Panc1 (cell line): ENCODE measurements around the gene PFKL. TPM values are rescaled to one million over a fixed set of nuclear protein-coding genes. Genes with fewer than 3 reads are reported as not detected.

Experiments
- ATAC-seq: fragments of 200-7000 bp; cut with Tn5 transposase; 2 replicates; pipeline ENCODE4 v1.9.1; 2020; ENCODE audit warnings: mild to moderate bottlenecking, moderate library complexity
- BruUV-seq: library from RNA; stranded (reverse); fragments of 400-500 nt; replicated peaks from 2 replicates; lab custom pipeline; 2021; lab: Mats Ljungman, UMichigan
- CTCF ChIA-PET: fragments of 300-600 bp; sonication (Branson Sonifier 250); formaldehyde crosslinking; loops from one replicate; lab custom pipeline; 2022; ENCODE audit warnings: antibody characterized with exemption; lab: Charles Lee
- POLR2A ChIA-PET: fragments of 300-600 bp; sonication (Branson Sonifier 250); formaldehyde crosslinking; loops from one replicate; lab custom pipeline; 2022; ENCODE audit warnings: antibody characterized with exemption; lab: Charles Lee
- DNase-seq: peaks from one replicate; pipeline ENCODE4 v3.0.0-alpha.2; 2010; ENCODE audit warnings: low read depth, low spot score
- H3K27ac ChIP-seq: 2 replicates; pipeline ENCODE4 v1.5.1; 2011; ENCODE audit warnings: mild to moderate bottlenecking, low read length, inconsistent platforms
- H3K27me3 ChIP-seq: fragments of 200-500 bp; sonication (Bioruptor generic); 2 replicates; pipeline ENCODE4 v1.6.0; 2014; ENCODE audit warnings: low read length, inconsistent platforms; ENCODE audit not compliant: control insufficient read depth, insufficient read depth
- H3K36me3 ChIP-seq: fragments of 200-500 bp; sonication (Bioruptor generic); 2 replicates; pipeline ENCODE4 v1.5.1; 2014; ENCODE audit warnings: inconsistent platforms, mild to moderate bottlenecking, low read length, moderate library complexity; ENCODE audit not compliant: control insufficient read depth, insufficient read depth
- H3K4me1 ChIP-seq: 2 replicates; pipeline ENCODE4 v1.5.1; 2011; ENCODE audit warnings: inconsistent platforms, mild to moderate bottlenecking, low read length, moderate library complexity; ENCODE audit not compliant: control insufficient read depth, insufficient read depth
- H3K4me3 ChIP-seq, 2 experiments: 2 replicates each; pipeline ENCODE4 v1.5.1; 2011 to 2012; ENCODE audit warnings: low read depth in 2 of 2, low read length in 2 of 2, mild to moderate bottlenecking in 2 of 2, inconsistent platforms in 1 of 2, moderate library complexity in 1 of 2
- H3K9me3 ChIP-seq: fragments of 200-500 bp; sonication (Bioruptor generic); 2 replicates; pipeline ENCODE4 v1.5.1; 2014; ENCODE audit warnings: low read depth, mild to moderate bottlenecking, inconsistent platforms, low read length, moderate library complexity; ENCODE audit not compliant: control insufficient read depth, insufficient read depth
- POLR2AphosphoS5 ChIP-seq: IDR thresholded peaks from 2 replicates; pipeline ENCODE4 v1.6.1; 2012; ENCODE audit warnings: mild to moderate bottlenecking, low read depth, low read length, moderate library complexity
- SIN3A ChIP-seq: IDR thresholded peaks from 2 replicates; pipeline ENCODE4 v1.6.1; 2012; ENCODE audit warnings: low read depth, mild to moderate bottlenecking, low read length, moderate library complexity, borderline replicate concordance; ENCODE audit not compliant: insufficient read depth
- TCF7L2 ChIP-seq: IDR thresholded peaks from 2 replicates; pipeline ENCODE4 v1.6.1; 2011; ENCODE audit warnings: mild to moderate bottlenecking, low read depth, low read length, inconsistent platforms
- in situ Hi-C: cut with HindIII; loops from 2 replicates; pipeline ENCODE4 v1.10.0; 2016; ENCODE audit warnings: low sequenced_read_pairs, low pct_unique_long_range_greater_than_20kb
- intact Hi-C: fragments of 100-400 bp; cut with micrococcal nuclease; formaldehyde crosslinking; loops from one replicate; pipeline ENCODE4 v1.10.0; 2022; ENCODE audit not compliant: unreplicated experiment
- total RNA-seq: library from RNA; stranded (reverse); gene quantifications from one replicate; pipeline ENCODE4 v1.2.1, GENCODE V29; 2021; ENCODE audit not compliant: unreplicated experiment
- TF ChIP-seq, protein P1 (sequence below), 2 experiments: IDR thresholded peaks; 2 replicates each; pipeline ENCODE4 v1.6.1; 2011 to 2012; ENCODE audit warnings: low read depth in 2 of 2, control low read depth in 1 of 2, low read length in 1 of 2, mild to moderate bottlenecking in 1 of 2, moderate library complexity in 1 of 2; ENCODE audit not compliant: insufficient read depth in 1 of 2
- TF ChIP-seq, protein P2 (sequence below): fragments of 450-650 bp; IDR thresholded peaks from 2 replicates; pipeline ENCODE4 v1.5.1; 2017; ENCODE audit warnings: mild to moderate bottlenecking

PFKL gene
- total RNA-seq, 1 experiment from 2014 or later, result 70.1 TPM

GRCh38 chr21:44259082-44259705 is 40.7 kb upstream of the PFKL start:
- POLR2A ChIA-PET, result no interaction called here

GRCh38 chr21:44260066-44260465 is 39.8 kb upstream of the PFKL start:
- ChIA-PET POLR2A (no interaction called here), CTCF (no interaction called here)
- ATAC-seq, result no peak
- Histone ChIP-seq H3K4me3 (no peak overlapping the region), H3K27me3 (no peaks in the 10 kb centered on the region), H3K9me3 (no peaks in the 10 kb centered on the region), H3K36me3 (no peaks in the 10 kb centered on the region), H3K4me1 (no peaks in the 10 kb centered on the region), H3K27ac (no peak overlapping the region)
- no peak for DNase-seq
- intact Hi-C loops, result no loop called here
- TF ChIP-seq, protein P1, sequence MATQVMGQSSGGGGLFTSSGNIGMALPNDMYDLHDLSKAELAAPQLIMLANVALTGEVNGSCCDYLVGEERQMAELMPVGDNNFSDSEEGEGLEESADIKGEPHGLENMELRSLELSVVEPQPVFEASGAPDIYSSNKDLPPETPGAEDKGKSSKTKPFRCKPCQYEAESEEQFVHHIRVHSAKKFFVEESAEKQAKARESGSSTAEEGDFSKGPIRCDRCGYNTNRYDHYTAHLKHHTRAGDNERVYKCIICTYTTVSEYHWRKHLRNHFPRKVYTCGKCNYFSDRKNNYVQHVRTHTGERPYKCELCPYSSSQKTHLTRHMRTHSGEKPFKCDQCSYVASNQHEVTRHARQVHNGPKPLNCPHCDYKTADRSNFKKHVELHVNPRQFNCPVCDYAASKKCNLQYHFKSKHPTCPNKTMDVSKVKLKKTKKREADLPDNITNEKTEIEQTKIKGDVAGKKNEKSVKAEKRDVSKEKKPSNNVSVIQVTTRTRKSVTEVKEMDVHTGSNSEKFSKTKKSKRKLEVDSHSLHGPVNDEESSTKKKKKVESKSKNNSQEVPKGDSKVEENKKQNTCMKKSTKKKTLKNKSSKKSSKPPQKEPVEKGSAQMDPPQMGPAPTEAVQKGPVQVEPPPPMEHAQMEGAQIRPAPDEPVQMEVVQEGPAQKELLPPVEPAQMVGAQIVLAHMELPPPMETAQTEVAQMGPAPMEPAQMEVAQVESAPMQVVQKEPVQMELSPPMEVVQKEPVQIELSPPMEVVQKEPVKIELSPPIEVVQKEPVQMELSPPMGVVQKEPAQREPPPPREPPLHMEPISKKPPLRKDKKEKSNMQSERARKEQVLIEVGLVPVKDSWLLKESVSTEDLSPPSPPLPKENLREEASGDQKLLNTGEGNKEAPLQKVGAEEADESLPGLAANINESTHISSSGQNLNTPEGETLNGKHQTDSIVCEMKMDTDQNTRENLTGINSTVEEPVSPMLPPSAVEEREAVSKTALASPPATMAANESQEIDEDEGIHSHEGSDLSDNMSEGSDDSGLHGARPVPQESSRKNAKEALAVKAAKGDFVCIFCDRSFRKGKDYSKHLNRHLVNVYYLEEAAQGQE (IDR thresholded peaks at IDR 0.05; ENCODE audit: insufficient read depth in 1 of 2, low read depth in 2 of 2, low read length in 1 of 2), result no peak
- TF ChIP-seq TCF7L2, result no peak
- TF ChIP-seq, protein P2, sequence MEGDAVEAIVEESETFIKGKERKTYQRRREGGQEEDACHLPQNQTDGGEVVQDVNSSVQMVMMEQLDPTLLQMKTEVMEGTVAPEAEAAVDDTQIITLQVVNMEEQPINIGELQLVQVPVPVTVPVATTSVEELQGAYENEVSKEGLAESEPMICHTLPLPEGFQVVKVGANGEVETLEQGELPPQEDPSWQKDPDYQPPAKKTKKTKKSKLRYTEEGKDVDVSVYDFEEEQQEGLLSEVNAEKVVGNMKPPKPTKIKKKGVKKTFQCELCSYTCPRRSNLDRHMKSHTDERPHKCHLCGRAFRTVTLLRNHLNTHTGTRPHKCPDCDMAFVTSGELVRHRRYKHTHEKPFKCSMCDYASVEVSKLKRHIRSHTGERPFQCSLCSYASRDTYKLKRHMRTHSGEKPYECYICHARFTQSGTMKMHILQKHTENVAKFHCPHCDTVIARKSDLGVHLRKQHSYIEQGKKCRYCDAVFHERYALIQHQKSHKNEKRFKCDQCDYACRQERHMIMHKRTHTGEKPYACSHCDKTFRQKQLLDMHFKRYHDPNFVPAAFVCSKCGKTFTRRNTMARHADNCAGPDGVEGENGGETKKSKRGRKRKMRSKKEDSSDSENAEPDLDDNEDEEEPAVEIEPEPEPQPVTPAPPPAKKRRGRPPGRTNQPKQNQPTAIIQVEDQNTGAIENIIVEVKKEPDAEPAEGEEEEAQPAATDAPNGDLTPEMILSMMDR, result no peak
- TF ChIP-seq POLR2AphosphoS5, result no peak
- no peak for TF ChIP-seq SIN3A
- in situ Hi-C loops, result no loop called here
- no TSS peak for BruUV-seq

More at GRCh38 chr21:44259082-44259705, 40.7 kb upstream of the PFKL start:
- DNase-seq, result no peak
- Histone ChIP-seq H3K9me3 (no peaks in the 10 kb centered on the region), H3K4me3 (no peak overlapping the region), H3K4me1 (no peaks in the 10 kb centered on the region), H3K27ac (no peak overlapping the region), H3K36me3 (no peaks in the 10 kb centered on the region), H3K27me3 (no peaks in the 10 kb centered on the region)
- BruUV-seq, result no TSS peak
- CTCF ChIA-PET, result no interaction called here
- ATAC-seq, result no peak
- intact Hi-C loops, result no loop called here
- in situ Hi-C loops, result no loop called here
- TF ChIP-seq POLR2AphosphoS5 (no peak), TCF7L2 (no peak), SIN3A (no peak)
- TF ChIP-seq, protein P2, result no peak
- TF ChIP-seq, protein P1 (IDR thresholded peaks at IDR 0.05; ENCODE audit: insufficient read depth in 1 of 2, low read depth in 2 of 2, low read length in 1 of 2), result no peak
